NCI-H1694 treated with DMSO at 0.1 percent for 48 hours (cell line): ENCODE measurements around the gene NEO1.

Experiments
- DNase-seq: peaks from one replicate; lab custom pipeline; 2025; lab: John Stamatoyannopoulos, UW

NEO1 gene

GRCh38 chr15:73078722-73079121 is 26.5 kb downstream of the NEO1 start:
- peak; percentile 8 for DNase-seq

DNA sequence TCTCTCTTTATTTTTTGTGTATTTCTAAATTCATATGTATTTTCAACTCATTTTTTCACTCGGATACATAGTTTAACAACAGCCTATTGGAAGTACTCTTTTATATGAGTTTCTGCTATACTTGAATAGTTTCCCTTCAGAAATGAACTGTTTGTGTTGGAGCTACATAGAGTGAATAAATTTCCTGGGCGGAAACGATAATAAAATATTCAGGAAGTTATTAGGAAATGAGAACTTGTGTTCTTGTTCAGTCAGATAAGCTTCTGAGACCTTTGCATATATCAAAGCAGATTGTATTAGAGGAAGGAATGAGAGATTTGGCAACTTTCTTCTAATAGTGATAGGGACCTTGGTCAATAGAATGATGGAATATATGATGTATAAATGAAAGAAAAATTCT is 27.3 kb downstream of the NEO1 start:
- DNase-seq, result no peak

DNA sequence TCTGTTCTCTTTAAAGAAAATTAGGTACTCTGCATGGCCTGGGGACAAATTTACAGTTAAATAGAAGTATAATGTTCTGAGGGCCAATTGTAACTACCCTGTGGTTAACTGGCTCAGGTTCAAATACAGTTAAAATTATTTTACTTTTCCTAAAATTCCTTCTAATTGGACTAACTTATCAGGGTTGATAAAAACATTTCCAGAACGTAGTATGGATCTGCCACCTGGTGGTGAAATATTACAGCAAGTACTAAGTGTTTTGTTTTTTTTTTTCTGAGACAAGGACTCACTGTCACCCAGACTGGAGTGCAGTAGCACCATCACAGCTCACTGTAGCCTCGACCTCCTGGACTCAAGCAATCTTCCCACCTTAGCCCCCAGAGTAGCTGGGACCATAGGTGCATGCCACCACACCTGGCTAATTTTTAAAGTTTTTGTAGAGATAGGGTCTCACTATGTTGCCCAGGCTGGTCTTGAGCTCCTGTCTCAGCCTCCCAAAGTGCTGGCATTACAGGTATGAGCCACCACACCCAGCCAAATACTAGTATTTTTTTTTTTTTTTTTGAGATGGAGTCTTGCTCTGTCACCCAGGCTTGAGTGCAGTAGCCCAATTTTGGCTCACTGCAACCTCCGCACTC is 29.2 kb downstream of the NEO1 start:
- peak; percentile 52 for DNase-seq

GRCh38 chr15:73082812-73083211 is 30.5 kb downstream of the NEO1 start:
- DNase-seq, result no peak

GRCh38 chr15:73087098-73087497 is 34.8 kb downstream of the NEO1 start:
- DNase-seq, result no peak

DNA sequence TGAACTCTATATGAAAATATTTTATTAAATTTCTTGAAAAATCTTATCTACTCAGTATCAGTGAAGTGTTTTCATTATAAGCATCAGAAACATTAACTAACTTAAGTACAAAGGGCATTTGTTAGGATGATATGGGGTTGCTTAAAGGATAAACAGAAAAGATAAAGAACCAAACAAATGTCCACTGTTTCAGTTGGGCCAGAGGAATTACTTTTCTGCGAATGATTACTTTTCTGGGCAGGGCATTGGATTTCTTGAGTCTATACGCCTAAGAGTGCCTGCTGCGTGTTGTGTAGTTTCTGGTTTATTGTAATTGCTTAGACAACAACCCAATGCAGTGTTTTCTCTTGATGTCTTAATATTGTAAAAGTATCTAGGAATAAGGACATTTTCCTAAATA is 52.8 kb downstream of the NEO1 start:
- no peak for DNase-seq

DNA sequence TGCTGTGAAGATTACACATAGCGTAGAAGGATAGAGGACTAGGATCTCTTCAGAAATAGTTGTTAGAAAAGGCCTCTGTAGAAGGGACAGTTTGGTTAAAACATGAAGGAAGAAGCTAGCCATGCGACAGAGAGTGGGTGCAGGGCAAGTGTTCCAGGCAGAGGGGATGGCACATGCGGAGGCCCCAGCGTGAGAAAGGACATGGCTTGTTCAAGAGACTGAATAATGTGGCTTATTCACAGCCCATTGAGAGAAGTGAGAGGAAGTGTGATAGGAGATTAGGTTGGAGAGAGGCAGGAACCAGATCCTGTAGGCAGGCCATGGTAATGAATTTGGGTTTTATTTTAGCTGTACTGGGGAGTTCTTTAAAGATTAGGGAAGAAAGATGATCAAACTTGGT is 56.4 kb downstream of the NEO1 start:
- no peak for DNase-seq

DNA sequence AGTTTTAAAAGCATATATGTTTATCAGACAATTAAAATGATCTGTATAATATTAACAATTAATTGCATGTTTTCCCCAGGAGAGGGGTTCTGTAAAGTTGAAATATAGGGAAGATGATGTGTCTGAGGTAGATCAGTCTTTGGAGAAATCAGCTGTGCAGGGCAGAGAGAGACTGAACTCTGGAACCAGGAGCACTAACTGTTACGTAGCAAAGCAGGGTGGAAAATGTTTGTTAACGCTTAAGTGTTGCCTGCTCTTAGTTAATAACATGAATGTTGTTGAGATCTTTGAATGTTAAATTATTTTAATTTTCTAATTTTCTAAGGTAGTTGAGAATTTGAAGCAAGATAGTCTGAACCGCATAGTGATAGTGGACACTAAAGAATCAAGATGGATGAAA is 57.5 kb downstream of the NEO1 start:
- no peak for DNase-seq

DNA sequence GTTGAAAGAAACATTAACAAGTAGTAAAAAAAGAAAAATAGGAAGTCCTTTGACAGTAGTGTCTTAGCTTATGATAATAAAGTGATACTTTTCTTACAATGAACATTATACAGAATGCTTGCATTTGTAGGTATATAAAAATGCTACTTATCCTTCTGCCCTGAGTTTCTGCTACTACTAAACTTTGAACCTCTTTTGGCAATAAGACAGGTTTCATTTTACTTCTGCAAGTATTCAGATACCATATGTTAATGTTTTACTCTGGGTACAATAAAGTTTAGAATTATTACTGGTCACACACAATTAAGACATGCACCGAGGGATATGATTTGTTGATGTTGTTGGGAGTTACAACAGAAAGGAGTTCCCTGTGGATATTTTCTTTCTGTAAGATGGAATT is 57.9 kb downstream of the NEO1 start:
- DNase-seq, result no peak

GRCh38 chr15:73114064-73114463 is 61.8 kb downstream of the NEO1 start:
- no peak for DNase-seq

GRCh38 chr15:73116164-73116563 is 63.9 kb downstream of the NEO1 start:
- no peak for DNase-seq

- DNase-seq, result no peak
Measured at GRCh38 chr15:73118055-73118454, 65.8 kb downstream of the NEO1 start.

GRCh38 chr15:73119478-73119877 is 67.2 kb downstream of the NEO1 start:
- no peak for DNase-seq

GRCh38 chr15:73120269-73120668 is 68.0 kb downstream of the NEO1 start:
- DNase-seq, result no peak

- DNase-seq, result no peak
Measured at GRCh38 chr15:73125219-73125618, 73.0 kb downstream of the NEO1 start.

DNA sequence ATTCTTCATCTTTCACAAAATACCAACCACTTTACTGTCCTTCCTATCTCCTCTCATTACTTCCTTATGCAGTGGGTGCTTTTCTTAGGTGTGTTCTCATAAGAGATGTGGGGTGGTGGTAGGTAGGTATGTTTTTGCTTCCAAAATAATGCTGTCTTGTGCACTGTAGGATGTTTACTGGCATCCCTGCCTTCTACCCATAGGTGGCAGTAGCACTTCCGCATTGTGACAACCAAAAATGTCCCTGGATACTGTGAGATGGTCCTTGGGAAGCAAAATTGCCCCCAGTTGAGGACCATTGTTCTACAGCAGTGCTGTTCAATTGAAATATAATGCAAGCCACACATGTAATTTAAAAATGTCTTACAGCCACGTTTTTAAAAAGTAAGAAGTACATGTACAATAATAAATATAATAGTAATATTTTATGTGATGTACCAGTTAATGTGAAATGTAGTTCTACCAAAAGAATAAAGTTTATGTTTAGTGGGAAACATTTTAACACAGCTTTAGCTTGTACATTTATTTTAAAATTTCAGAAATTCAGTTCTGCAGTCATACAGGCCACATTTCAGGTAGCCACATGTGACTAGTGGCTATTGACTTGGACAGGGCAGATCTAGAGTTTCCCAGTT is 75.2 kb downstream of the NEO1 start:
- peak; percentile 17 for DNase-seq

DNA sequence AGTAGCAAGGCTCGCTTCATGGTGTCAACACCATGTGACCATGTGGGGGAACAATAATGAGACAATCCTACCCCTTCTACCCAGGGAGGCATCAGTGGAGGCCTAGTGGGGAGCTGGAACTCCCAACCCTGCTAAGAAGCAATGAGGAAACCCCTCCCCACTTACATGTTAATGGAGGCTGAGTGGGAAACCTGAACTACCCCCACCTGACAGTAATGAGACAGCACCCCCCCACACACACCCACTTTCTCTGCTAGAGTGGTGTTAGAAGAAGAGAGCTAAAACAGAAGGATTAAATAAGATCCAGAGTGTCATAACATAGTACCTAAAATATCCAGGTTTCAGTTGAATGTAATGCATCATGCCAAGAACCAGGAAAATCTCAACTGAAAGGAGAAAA is 78.6 kb downstream of the NEO1 start:
- no peak for DNase-seq

DNA sequence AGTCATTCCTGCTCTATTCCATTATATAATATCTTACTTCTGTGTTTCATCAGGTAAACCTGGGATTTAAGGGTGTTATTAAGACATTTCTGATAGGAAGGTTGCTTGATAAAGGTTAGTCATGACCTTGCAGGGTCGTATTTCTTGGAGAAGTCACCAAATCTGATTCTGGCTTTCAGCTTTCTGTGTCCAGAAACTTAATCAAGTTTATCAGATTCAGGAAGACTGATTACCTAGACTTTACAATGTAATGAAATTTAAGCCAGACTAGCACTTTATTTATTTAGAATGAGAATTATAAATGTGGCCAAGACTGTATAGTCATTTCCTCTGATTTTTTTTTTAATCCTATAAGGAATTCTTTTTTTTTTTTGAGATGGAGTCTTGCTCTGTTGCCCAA is 81.9 kb downstream of the NEO1 start:
- no peak for DNase-seq

GRCh38 chr15:73139041-73139743 is 86.9 kb downstream of the NEO1 start:
- no peak for DNase-seq

DNA sequence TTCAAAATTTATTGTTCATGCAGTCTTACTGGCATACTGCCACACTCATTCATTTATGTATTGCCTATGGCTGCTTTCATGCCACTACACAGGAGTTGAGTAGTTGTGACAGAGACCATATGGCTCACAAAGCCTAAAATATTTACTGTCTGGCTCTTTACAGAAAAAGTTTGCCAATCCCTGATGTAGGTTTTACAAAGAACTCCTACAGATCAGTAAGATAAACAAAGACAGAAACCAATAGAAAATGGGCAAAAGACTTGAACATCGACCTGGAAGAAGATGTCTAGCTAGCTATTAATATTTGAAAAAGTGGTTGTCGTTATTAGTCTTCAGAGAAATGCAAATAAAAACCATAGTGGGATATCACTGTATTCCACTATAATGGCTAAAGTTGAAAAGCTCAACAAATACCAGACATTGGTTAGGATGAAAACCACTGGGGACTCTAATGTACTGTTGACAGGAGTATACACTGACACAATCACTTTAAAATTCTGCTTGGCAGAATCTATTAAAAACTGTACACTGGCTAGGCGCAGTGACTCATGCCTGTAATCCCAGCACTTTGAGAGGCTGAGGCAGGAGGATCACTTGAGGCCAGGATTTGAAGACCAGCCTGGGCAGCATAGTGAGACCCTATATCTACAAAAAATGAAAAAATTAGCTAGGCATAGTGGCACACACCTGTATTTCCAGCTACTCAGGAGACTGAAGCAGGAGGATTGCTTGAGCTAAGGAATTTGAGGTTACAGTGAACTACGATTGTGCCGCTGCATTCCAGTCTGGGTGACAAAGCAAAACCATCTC is 87.7 kb downstream of the NEO1 start:
- DNase-seq, result no peak

DNA sequence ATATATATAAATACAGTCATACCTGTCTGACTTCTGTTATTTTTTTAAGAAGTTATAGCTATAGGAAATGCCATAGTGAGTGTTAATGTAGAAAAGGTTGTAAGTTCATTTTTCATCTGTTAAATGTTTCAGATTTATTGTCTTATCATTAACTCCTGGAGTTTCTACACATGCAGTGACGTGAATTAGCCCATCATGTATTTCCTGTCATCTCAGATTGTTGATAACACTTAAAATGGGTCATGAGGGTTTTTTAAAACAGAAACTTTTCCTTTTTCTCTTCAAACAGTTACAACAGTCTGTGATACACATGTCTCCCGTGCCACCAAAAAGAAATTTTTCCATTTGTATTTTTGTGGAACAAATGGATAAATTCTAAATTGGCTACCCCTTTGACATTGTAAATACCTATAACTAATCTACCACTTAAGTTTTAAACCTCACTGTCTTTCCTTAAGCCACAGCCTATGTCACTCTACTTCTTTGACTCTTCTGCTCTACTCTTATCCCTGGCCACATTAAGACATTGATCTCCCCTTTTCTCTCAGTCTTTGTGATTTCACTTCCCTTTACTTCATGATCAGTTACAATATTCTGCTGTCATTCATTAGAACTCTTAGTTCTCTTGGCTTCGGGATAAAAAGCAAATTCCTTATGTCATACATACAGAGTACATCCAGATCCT is 89.1 kb downstream of the NEO1 start:
- DNase-seq, result no peak
